ENCODE data around the gene SLIT1.

SLIT1 gene

DNA sequence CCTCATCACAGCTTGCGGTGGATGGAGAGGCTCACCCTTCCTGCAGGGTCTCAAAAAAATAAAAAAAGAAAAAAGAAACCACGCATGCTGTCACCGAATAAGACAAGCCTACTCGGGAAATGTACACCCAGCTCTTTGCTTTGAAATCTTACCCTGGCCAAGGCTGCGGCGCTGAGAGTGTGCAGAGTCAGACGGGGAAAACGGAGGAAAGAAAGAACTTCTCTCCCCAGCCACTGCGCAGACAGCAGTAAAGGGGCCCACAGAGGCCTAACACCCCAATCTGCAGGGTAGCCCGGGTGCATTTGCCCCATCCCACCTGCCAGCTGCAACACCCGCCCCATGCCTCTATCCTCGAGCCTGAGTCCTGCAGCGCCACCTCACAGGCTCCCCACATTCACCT, 14.8 kb downstream of the SLIT1 start:
- TF ChIP-seq FOXM1 (IDR thresholded peaks at IDR 0.05; ENCODE audit: borderline replicate concordance, low read depth): no peak
- TF ChIP-seq TCF12 (IDR thresholded peaks at IDR 0.05; ENCODE audit: low read depth): no peak
- no peak for TF ChIP-seq TAF1 (IDR thresholded peaks at IDR 0.05; ENCODE audit: low read depth)

DNA sequence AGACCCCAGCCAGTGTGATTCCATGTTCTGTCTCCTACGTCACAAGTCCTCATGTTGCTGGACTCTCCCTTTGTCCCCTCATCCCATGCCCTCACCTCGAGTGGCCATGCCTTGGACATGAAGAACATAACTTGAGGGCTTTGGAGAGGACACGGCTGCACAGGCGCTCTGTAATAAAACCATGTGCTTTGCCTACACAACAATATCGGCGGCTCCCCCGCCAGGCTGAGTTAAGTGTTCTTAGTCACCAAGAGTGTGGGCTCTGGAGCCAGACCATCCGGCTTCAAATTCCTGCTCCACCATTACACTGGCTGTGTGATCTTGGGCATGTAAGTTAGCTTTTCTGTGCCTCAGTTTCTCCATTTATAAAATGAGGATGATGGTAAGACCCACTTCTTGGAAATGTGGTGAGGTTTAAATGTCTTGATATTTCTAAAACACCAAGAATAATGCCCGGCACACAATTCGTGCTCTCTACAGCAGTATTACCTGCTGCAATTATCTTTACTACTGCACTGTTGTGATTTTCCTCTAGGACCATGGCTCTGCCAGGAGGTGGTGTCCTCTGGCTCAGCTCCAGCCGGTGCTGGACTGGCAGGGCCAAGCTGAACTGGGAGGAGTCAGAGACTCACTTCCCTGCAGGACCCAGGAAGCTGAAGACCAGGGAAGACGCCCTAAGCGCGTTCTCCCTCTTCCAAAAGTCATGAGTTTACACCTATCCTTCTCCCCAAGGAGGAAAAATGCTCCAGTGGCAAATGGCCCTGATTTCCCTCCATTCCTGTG, 15.7 kb downstream of the SLIT1 start:
- no peak for TF ChIP-seq YY1 (IDR thresholded peaks at IDR 0.05; ENCODE audit: low read depth)
- TF ChIP-seq, protein P1, sequence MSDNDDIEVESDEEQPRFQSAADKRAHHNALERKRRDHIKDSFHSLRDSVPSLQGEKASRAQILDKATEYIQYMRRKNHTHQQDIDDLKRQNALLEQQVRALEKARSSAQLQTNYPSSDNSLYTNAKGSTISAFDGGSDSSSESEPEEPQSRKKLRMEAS (IDR thresholded peaks at IDR 0.05): no peak
- TF ChIP-seq RAD21 (IDR thresholded peaks at IDR 0.05; ENCODE audit: low read depth): no peak
- TF ChIP-seq NFIC (IDR thresholded peaks at IDR 0.05): peak; percentile 73

DNA sequence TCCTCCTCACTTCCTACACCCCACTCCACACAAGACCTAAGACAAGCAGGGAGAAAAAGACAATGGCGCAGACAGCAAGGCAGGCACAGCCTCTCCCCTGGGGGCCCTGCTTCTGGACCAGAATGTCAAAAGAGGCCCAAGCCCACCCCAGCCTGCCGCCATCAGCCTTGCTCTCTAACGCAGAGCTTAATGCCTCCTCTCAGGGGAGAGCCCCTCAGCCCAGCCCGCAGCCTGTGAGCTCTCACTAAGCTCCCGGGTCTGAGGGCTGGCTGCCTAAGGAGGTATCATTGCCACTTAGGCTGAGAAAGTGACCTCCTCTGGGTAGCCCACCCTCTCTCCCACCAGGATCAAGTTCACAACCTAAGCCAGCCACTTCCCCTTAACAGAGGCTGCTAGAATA, 16.7 kb downstream of the SLIT1 start:
- TF ChIP-seq, protein P2, sequence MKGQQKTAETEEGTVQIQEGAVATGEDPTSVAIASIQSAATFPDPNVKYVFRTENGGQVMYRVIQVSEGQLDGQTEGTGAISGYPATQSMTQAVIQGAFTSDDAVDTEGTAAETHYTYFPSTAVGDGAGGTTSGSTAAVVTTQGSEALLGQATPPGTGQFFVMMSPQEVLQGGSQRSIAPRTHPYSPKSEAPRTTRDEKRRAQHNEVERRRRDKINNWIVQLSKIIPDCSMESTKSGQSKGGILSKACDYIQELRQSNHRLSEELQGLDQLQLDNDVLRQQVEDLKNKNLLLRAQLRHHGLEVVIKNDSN (IDR thresholded peaks at IDR 0.05): no peak
- no peak for TF ChIP-seq RAD21 (IDR thresholded peaks at IDR 0.05; ENCODE audit: low read depth)
- TF ChIP-seq YY1 (IDR thresholded peaks at IDR 0.05; ENCODE audit: low read depth): no peak
- TF ChIP-seq TEAD4 (IDR thresholded peaks at IDR 0.05): no peak
- TF ChIP-seq TCF12 (IDR thresholded peaks at IDR 0.05; ENCODE audit: low read depth): no peak
- TF ChIP-seq, protein P3, sequence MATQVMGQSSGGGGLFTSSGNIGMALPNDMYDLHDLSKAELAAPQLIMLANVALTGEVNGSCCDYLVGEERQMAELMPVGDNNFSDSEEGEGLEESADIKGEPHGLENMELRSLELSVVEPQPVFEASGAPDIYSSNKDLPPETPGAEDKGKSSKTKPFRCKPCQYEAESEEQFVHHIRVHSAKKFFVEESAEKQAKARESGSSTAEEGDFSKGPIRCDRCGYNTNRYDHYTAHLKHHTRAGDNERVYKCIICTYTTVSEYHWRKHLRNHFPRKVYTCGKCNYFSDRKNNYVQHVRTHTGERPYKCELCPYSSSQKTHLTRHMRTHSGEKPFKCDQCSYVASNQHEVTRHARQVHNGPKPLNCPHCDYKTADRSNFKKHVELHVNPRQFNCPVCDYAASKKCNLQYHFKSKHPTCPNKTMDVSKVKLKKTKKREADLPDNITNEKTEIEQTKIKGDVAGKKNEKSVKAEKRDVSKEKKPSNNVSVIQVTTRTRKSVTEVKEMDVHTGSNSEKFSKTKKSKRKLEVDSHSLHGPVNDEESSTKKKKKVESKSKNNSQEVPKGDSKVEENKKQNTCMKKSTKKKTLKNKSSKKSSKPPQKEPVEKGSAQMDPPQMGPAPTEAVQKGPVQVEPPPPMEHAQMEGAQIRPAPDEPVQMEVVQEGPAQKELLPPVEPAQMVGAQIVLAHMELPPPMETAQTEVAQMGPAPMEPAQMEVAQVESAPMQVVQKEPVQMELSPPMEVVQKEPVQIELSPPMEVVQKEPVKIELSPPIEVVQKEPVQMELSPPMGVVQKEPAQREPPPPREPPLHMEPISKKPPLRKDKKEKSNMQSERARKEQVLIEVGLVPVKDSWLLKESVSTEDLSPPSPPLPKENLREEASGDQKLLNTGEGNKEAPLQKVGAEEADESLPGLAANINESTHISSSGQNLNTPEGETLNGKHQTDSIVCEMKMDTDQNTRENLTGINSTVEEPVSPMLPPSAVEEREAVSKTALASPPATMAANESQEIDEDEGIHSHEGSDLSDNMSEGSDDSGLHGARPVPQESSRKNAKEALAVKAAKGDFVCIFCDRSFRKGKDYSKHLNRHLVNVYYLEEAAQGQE (IDR thresholded peaks at IDR 0.05; ENCODE audit: low read depth): no peak
- no peak for TF ChIP-seq ZBTB7A (IDR thresholded peaks at IDR 0.05; ENCODE audit: low read depth)
- TF ChIP-seq, protein P1 (IDR thresholded peaks at IDR 0.05): no peak
- TF ChIP-seq EP300 (IDR thresholded peaks at IDR 0.05; ENCODE audit: borderline replicate concordance): no peak
- no peak for TF ChIP-seq CEBPB (IDR thresholded peaks at IDR 0.05)
- TF ChIP-seq EGR1 (IDR thresholded peaks at IDR 0.05): no peak
- TF ChIP-seq FOXM1 (IDR thresholded peaks at IDR 0.05; ENCODE audit: borderline replicate concordance, low read depth): no peak
- no peak for TF ChIP-seq TAF1 (IDR thresholded peaks at IDR 0.05; ENCODE audit: low read depth)
- no peak for TF ChIP-seq CREB1 (IDR thresholded peaks at IDR 0.05; ENCODE audit: low read depth)
- no peak for TF ChIP-seq NFIC (IDR thresholded peaks at IDR 0.05)

DNA sequence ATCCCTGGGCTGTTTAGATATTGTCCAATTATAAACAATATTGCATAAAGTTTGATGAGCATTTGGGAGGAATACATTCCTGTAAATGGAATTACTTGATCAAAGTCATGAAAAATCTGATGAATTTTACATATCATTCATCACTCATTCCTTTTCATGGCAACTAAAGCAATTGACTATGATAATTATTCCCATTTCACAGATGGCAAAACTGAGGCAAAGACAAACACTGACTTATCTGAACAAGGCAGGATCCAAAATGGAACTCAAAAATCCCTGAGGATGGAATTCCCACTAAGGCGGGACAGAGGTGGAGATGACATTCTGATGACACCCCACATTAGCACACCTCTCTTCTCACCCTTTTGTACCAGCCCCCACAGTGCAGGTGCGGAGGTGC, 17.1 kb downstream of the SLIT1 start:
- TF ChIP-seq CEBPB (IDR thresholded peaks at IDR 0.05) (no peak), NFIC (IDR thresholded peaks at IDR 0.05) (no peak), ZBTB7A (IDR thresholded peaks at IDR 0.05; ENCODE audit: low read depth) (no peak), CREB1 (IDR thresholded peaks at IDR 0.05; ENCODE audit: low read depth) (no peak), TAF1 (IDR thresholded peaks at IDR 0.05; ENCODE audit: low read depth) (no peak)
- TF ChIP-seq, protein P3 (IDR thresholded peaks at IDR 0.05; ENCODE audit: low read depth): no peak
- TF ChIP-seq, protein P1 (IDR thresholded peaks at IDR 0.05): no peak
- TF ChIP-seq, protein P2 (IDR thresholded peaks at IDR 0.05): no peak

DNA sequence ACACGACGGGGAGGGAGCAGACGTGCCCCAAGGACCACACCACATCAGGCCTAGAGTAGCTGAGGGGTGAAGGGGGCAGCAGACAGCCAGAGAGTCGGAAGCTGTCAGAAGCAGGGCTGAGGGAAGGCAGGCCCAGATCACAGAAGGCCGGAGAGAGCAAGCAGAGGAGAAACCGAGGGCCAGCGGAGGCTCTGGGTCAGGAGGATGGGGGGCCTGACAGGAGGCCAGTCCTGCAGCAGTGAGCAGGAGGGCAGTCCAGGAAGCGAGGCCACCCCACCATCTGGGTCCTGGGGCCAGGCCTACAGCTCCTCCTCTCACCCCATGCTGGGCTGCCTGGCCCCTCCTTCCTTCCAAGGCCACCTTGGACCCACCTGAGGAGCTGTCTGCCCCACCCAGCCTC, 20.3 kb downstream of the SLIT1 start:
- TF ChIP-seq TEAD4 (IDR thresholded peaks at IDR 0.05) (no peak), CEBPB (IDR thresholded peaks at IDR 0.05) (no peak), NFIC (IDR thresholded peaks at IDR 0.05) (no peak), EP300 (IDR thresholded peaks at IDR 0.05; ENCODE audit: borderline replicate concordance) (no peak), TCF12 (IDR thresholded peaks at IDR 0.05; ENCODE audit: low read depth) (no peak), CREB1 (IDR thresholded peaks at IDR 0.05; ENCODE audit: low read depth) (no peak), RAD21 (IDR thresholded peaks at IDR 0.05; ENCODE audit: low read depth) (no peak), YY1 (IDR thresholded peaks at IDR 0.05; ENCODE audit: low read depth) (no peak), TAF1 (IDR thresholded peaks at IDR 0.05; ENCODE audit: low read depth) (no peak), ZBTB7A (IDR thresholded peaks at IDR 0.05; ENCODE audit: low read depth) (no peak), FOXM1 (IDR thresholded peaks at IDR 0.05; ENCODE audit: borderline replicate concordance, low read depth) (no peak), EGR1 (IDR thresholded peaks at IDR 0.05) (no peak)
- TF ChIP-seq, protein P3 (IDR thresholded peaks at IDR 0.05; ENCODE audit: low read depth): no peak
- TF ChIP-seq, protein P1 (IDR thresholded peaks at IDR 0.05): no peak
- TF ChIP-seq, protein P2 (IDR thresholded peaks at IDR 0.05): no peak
